Neural cell (in vitro differentiated cells): ENCODE data around the gene EEIG2. TPM values are rescaled to one million over a fixed set of nuclear protein-coding genes. Genes with fewer than 3 reads are reported as not detected.

ENCODE experiments used
- H2AFZ ChIP-seq: fragments of 200-600, 300-800 bp; sonication (generic), shearing (Covaris generic); 2 replicates; pipeline ENCODE4 v1.6.0; 2014; ENCODE audit warnings: low read depth, mild to moderate bottlenecking, antibody characterized with exemption, low read length, moderate library complexity
- H3F3A ChIP-seq: fragments of 200-600 bp; shearing (Covaris generic); 2 replicates; pipeline ENCODE4 v1.6.1; 2016; ENCODE audit warnings: mild to moderate bottlenecking, moderate library complexity, mixed read lengths, antibody characterized with exemption, low read length; ENCODE audit not compliant: insufficient read depth, poor library complexity, severe bottlenecking
- H3K27ac ChIP-seq: fragments of 200-600, 300-800 bp; sonication (generic), shearing (Covaris generic); 2 replicates; pipeline ENCODE4 v1.5.1; 2014; ENCODE audit warnings: mild to moderate bottlenecking, low read length, moderate library complexity
- H3K27me3 ChIP-seq: fragments of 300-800, 200-600 bp; sonication (generic), shearing (Covaris generic); 2 replicates; pipeline ENCODE4 v1.6.0; 2014; ENCODE audit warnings: mild to moderate bottlenecking, low read depth, low read length, moderate library complexity; ENCODE audit not compliant: insufficient read depth
- H3K36me3 ChIP-seq: fragments of 300-800, 200-600 bp; sonication (generic), shearing (Covaris generic); 2 replicates; pipeline ENCODE4 v1.5.1; 2014; ENCODE audit warnings: mild to moderate bottlenecking, antibody characterized with exemption, low read length, moderate library complexity; ENCODE audit not compliant: insufficient read depth
- H3K4me2 ChIP-seq: fragments of 300-800, 200-600 bp; sonication (generic), shearing (Covaris generic); 2 replicates; pipeline ENCODE4 v1.6.0; 2014; ENCODE audit warnings: mild to moderate bottlenecking, low read length
- H3K4me3 ChIP-seq: fragments of 300-800, 200-600 bp; sonication (generic), shearing (Covaris generic); 2 replicates; pipeline ENCODE4 v1.5.1; 2014; ENCODE audit warnings: mild to moderate bottlenecking, low read length, moderate library complexity
- H3K79me2 ChIP-seq: fragments of 200-600 bp; shearing (Covaris generic); replicated peaks from 2 replicates; pipeline ENCODE4 v1.6.0; 2014; ENCODE audit warnings: mild to moderate bottlenecking, low read length, moderate library complexity; ENCODE audit not compliant: insufficient read depth
- H3K9ac ChIP-seq: fragments of 300-800, 200-600 bp; sonication (generic), shearing (Covaris generic); 2 replicates; pipeline ENCODE4 v1.6.1; 2016; ENCODE audit warnings: mild to moderate bottlenecking, low read length, mixed read lengths
- H3K9me2 ChIP-seq: fragments of 200-600 bp; shearing (Covaris generic); 2 replicates; pipeline ENCODE4 v1.6.1; 2016; ENCODE audit warnings: mild to moderate bottlenecking, low read length, mixed read lengths; ENCODE audit not compliant: insufficient read depth
- H3K9me3 ChIP-seq: fragments of 200-600, 300-800 bp; sonication (generic), shearing (Covaris generic); 2 replicates; pipeline ENCODE4 v1.6.1; 2016; ENCODE audit warnings: mild to moderate bottlenecking, mixed run types, low read length, moderate library complexity, mixed read lengths
- H4K20me1 ChIP-seq: fragments of 200-600 bp; shearing (Covaris generic); 2 replicates; pipeline ENCODE4 v1.6.1; 2016; ENCODE audit warnings: mild to moderate bottlenecking, mixed run types; ENCODE audit not compliant: insufficient read depth
- EP300 ChIP-seq: fragments of 450-650 bp; conservative IDR thresholded peaks from 2 replicates; pipeline ENCODE4 v1.6.1; 2014; ENCODE audit warnings: antibody characterized with exemption, mild to moderate bottlenecking, moderate library complexity; ENCODE audit not compliant: poor library complexity, severe bottlenecking
- EZH2 ChIP-seq: fragments of 200-600, 300-800 bp; shearing (Covaris generic), sonication (generic); IDR thresholded peaks from 2 replicates; pipeline ENCODE4 v1.6.1; 2014; ENCODE audit warnings: antibody characterized with exemption, low read length, borderline replicate concordance, mild to moderate bottlenecking; ENCODE audit not compliant: insufficient read depth, poor library complexity, severe bottlenecking
- MXI1 ChIP-seq: fragments of 450-650 bp; conservative IDR thresholded peaks from 2 replicates; pipeline ENCODE4 v1.6.1; 2014; ENCODE audit warnings: antibody characterized with exemption, mild to moderate bottlenecking; ENCODE audit not compliant: poor library complexity, severe bottlenecking
- POLR2AphosphoS5 ChIP-seq: IDR thresholded peaks from 2 replicates; pipeline ENCODE4 v1.6.1; 2012
- RAD21 ChIP-seq: fragments of 450-650 bp; conservative IDR thresholded peaks from 2 replicates; pipeline ENCODE4 v1.6.1; 2014; ENCODE audit warnings: antibody characterized with exemption, mild to moderate bottlenecking, moderate library complexity
- REST ChIP-seq: IDR thresholded peaks from 2 replicates; pipeline ENCODE4 v1.6.1; 2012; ENCODE audit warnings: borderline replicate concordance
- SMC3 ChIP-seq: fragments of 450-650 bp; conservative IDR thresholded peaks from 2 replicates; pipeline ENCODE4 v1.6.1; 2014; ENCODE audit warnings: antibody characterized with exemption, mild to moderate bottlenecking, moderate library complexity; ENCODE audit not compliant: poor library complexity
- TAF1 ChIP-seq: IDR thresholded peaks from 2 replicates; pipeline ENCODE4 v1.6.1; 2012; ENCODE audit warnings: low read depth
- polyA plus RNA-seq: library from polyadenylated mRNA; depleted of rRNA; stranded (reverse); fragments of >200 nt; gene quantifications from 2 replicates; pipeline ENCODE4 v1.2.3, GENCODE V29; 2014
- TF ChIP-seq, protein P1 (sequence below): fragments of 450-650 bp; IDR thresholded peaks from 2 replicates; pipeline ENCODE4 v1.5.1; 2014; ENCODE audit warnings: antibody characterized with exemption, mild to moderate bottlenecking, moderate library complexity; ENCODE audit not compliant: poor library complexity, severe bottlenecking

Gene EEIG2
- polyA plus RNA-seq, 1 donor from 2014 or later = 13.1 TPM

- Histone ChIP-seq H3K4me2 (no peak overlapping the region), H4K20me1 (no peaks in the 10 kb centered on the region), H3K9ac (no peak overlapping the region), H3F3A (no peaks in the 10 kb centered on the region), H2AFZ (no peak overlapping the region), H3K27ac (no peak overlapping the region), H3K9me3 (no peaks in the 10 kb centered on the region), H3K9me2 (no peaks in the 10 kb centered on the region), H3K4me3 (no peak overlapping the region), H3K79me2 (no peaks in the 10 kb centered on the region), H3K27me3 (no peaks in the 10 kb centered on the region), H3K36me3 (no peaks in the 10 kb centered on the region)
- no peak for TF ChIP-seq TAF1
- TF ChIP-seq EP300 = no peak
- TF ChIP-seq SMC3 = no peak
- TF ChIP-seq POLR2AphosphoS5 = no peak
- TF ChIP-seq, protein P1, sequence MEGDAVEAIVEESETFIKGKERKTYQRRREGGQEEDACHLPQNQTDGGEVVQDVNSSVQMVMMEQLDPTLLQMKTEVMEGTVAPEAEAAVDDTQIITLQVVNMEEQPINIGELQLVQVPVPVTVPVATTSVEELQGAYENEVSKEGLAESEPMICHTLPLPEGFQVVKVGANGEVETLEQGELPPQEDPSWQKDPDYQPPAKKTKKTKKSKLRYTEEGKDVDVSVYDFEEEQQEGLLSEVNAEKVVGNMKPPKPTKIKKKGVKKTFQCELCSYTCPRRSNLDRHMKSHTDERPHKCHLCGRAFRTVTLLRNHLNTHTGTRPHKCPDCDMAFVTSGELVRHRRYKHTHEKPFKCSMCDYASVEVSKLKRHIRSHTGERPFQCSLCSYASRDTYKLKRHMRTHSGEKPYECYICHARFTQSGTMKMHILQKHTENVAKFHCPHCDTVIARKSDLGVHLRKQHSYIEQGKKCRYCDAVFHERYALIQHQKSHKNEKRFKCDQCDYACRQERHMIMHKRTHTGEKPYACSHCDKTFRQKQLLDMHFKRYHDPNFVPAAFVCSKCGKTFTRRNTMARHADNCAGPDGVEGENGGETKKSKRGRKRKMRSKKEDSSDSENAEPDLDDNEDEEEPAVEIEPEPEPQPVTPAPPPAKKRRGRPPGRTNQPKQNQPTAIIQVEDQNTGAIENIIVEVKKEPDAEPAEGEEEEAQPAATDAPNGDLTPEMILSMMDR = no peak
- TF ChIP-seq RAD21 = no peak
- no peak for TF ChIP-seq REST
- no peak for TF ChIP-seq EZH2
- no peak for TF ChIP-seq MXI1
Observed at GRCh38 chr1:108590957-108591356, 31.1 kb downstream of the EEIG2 start.

DNA sequence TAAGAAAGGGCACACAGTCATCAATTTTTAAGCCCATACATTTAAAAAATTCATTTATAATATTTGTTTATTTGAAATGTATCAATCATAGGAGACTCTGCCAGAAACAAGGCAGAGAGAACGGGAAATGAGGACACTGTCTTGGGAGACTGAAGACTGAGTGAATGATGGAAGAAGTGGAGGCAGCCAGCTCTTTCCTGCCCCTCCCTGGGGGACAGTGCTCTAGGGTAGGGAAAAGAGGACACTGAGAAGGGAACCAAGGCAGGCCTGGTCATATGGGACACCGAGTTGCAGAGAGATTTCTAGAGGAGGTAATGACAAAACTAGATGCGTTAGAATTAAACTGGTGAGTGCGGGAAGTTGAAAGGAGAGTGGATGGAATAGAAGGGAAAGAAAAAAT is 31.6 kb downstream of the EEIG2 start:
- H4K20me1 ChIP-seq = no peaks in the 10 kb centered on the region
- no peak overlapping the region for H3K4me3 ChIP-seq
- no peaks in the 10 kb centered on the region for H3K27me3 ChIP-seq
- no peaks in the 10 kb centered on the region for H3K9me3 ChIP-seq
- no peak overlapping the region for H3K27ac ChIP-seq
- H2AFZ ChIP-seq = no peak overlapping the region
- H3K9ac ChIP-seq = no peak overlapping the region
- H3F3A ChIP-seq = no peaks in the 10 kb centered on the region
- TF ChIP-seq REST (no peak), EP300 (no peak), POLR2AphosphoS5 (no peak), RAD21 (no peak), TAF1 (no peak), MXI1 (no peak), SMC3 (no peak), EZH2 (no peak)
- TF ChIP-seq, protein P1 = no peak
- H3K79me2 ChIP-seq = no peaks in the 10 kb centered on the region
- H3K4me2 ChIP-seq = no peak overlapping the region
- H3K9me2 ChIP-seq = no peaks in the 10 kb centered on the region
- H3K36me3 ChIP-seq = no peaks in the 10 kb centered on the region
